Stimulated activated CD4-positive, alpha-beta T cell treated with anti-CD3 and anti-CD28 coated beads, Interleukin-1b, Interleukin-23, amount 100 ng/mL, for 4 hours (primary cell): ENCODE data around the gene CLBA1.

Experiments
- DNase-seq, 2 donors: peaks; one replicate each; pipeline ENCODE4 v3.0.0-alpha.2; 2020; ENCODE audit warnings: low read depth in 2 of 2

Gene CLBA1

DNA sequence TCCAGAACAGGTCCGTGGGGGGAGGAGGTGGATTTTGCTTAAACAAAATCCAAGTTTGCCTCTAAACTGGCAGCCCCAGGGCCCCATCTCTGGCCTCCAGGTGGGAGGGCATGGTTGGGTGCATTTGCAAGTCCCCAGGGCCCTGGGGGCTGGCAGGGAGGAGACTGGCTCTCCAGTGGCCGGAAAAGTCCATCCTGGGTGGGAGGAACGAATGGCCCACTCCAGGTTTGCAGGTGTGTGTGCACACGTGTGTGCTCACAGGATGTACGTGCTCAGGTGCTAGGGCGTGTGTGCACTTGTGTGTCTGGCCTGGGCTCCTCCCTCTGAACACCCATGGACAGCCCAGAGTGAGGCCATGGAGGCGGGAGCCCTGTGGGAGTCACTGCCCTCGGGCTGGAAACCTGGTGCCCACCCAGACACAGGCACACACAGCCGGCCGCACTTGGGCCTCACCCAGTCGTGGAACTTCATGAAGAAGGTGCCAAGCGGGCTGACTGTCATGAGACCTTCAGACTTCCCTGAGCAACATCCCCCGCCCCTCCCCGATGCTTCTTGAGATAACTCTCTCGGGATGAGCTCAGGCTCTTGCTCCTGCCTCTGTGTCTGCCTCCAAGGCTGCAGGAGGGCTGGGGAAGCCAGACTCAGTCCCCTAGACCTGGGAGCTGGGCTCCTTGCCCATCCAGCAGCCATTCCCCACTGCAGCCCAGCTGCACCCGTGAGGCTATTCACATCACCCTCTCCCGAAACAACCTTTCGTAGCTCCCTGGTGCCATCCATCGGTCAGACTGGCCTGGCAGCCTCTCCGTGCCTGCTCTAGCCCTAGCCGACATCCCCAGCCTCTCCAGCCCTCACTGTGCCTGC lies 16.8 kb upstream of the CLBA1 start:
- DNase-seq: no peak

DNA sequence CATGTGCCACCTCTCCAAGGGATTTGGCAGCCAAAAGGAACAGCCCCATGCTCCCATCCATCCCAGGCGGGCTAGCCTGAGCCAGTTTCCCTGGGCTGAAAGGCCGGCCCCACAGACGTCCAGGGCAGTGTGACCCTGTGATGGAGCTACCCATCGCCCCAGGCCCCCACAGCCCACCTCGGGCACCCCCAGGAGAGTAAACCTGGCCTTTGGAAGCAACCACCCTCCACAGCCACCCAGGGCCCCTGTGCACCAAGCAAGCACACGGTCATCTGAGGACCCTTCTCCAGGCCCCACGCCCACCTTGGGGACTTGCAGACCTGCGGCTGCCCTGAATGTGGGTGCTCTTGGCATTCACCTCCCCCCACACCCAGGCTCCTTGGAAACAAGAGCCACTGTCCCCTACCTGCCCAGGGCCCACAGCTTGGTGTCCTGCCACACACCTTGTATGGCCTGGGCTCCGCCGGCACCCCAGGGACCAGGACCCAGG lies 15.8 kb upstream of the CLBA1 start:
- DNase-seq: no peak

DNA sequence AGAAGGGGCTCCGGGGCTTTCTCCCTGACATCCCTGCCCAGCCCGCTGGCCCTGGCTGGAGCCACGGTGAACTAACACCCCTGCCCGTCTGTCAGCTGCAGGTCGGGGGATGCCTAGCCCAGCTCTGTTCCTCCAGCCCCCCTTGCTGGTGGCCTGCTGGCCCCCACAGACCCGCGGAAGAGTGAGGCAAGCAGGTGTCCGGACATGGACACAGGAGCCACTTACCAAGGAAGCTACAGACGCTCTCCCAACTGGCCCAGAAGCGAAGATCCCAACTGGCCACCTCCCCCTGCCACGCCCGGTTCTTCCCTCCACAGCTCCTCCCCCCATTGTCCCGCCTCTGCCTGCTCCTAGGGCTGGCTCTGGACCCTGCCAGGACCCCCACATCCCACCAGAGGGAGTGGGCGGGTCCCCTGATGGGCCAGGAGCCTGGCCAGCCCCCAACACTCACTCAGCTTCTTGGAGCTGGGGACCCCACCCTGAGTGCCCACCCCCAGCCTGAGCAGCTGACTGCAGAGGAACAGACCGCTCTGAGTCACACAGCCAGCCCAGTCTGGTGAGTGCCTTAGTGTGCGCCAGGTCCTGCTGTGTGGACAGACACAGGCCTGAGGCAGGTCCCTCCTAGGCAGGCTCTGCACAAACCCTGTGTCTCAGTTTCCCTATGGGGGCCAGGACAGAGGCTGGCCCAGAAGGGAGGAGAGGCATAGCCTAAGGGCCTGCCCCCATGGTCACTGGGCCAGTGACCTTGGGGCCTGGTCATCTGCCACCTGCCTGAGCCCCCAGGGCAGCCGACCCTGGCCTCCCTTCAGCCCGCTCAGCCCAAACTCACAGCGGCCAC lies 15.1 kb upstream of the CLBA1 start:
- no peak for DNase-seq

DNA sequence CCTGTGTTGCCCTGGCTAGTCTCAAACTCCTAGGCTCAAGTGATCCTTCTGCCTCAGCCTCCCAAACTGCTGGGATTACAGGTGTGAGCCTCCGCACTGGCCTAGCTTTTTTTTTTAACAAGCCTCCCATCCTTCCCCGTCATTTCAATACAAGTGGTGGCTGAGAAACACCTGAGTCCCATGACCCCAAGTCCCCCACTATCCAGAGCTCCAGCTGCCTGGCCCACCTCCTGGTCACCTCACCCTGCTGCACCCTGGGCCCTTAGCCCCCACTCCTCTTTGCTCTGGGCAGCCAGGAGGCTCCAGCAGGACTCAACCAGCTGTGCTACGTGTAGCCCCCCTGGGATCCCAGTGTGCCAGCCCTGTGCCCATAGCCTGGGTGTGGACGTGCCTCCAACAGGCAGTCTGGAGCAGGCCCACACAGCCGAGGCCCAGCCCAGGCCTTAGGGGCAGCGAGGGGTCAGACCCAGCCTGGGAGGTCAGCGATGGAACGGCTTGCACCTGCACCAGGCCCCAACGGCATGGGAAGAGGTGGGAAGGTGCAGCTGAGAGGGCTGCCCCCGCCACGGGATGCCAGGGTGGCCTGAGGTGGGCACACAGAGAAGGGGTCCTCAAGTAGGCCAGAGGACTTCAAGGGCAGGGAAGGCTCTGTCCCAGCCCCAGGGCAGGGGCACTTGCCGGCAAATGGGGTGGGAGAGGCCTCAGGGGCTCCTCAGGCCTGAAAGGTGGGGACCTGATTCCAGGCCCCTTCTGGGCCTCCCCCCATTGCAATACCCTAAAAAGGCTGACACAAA lies 13.9 kb upstream of the CLBA1 start:
- DNase-seq: no peak

DNA sequence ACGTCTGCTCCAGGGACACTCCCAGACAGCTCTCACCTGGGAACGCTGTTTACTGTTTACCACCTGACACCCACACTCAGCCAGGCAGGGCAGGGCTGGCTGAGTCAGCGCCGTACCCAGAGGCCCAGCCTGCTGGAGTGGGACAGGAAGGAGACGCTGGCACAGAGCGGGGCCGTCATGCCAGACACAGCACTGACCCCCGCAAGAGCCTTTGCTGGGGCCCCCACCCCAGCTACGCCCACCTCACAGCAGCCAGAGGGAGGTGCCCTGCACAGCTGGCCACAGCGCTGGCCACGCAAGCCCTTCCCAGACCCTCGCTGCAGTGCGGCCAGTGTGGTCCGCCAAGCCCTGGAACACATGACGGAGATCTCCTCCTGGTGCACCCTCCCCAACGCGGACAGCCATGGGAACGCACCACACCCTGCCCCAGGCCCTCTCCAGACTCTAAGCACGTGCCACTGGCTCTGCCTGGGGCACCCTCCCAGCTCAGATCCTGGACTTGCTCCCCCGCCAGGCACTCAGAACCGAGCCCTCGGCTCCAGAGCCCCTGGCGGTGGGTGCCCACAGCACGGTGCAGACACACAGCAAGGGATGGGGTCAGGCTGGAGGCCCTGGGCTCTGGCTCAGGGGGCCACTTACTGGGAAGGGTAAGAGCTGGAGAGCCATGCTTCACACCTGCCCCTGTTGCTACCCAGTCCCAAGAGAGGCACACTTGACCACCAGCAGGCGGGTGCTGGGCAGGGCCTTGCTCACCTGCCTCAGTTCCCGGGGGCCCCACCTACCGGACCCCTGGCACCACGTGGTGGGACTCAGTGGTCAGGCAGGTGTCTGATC lies 13.1 kb upstream of the CLBA1 start:
- no peak for DNase-seq

DNA sequence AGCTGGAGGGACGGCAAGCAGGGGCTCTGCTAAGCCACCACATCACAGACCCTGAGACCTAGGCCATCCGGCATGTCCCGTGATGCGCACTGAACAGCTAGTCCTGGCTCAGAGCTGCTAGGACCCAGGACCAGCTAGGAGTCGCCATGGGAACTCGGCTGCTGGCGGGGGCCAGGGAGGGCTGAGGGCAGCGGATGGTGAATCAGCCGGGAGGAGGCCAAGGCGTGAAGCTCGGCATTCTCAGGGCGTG lies 12.5 kb upstream of the CLBA1 start:
- no peak for DNase-seq

DNA sequence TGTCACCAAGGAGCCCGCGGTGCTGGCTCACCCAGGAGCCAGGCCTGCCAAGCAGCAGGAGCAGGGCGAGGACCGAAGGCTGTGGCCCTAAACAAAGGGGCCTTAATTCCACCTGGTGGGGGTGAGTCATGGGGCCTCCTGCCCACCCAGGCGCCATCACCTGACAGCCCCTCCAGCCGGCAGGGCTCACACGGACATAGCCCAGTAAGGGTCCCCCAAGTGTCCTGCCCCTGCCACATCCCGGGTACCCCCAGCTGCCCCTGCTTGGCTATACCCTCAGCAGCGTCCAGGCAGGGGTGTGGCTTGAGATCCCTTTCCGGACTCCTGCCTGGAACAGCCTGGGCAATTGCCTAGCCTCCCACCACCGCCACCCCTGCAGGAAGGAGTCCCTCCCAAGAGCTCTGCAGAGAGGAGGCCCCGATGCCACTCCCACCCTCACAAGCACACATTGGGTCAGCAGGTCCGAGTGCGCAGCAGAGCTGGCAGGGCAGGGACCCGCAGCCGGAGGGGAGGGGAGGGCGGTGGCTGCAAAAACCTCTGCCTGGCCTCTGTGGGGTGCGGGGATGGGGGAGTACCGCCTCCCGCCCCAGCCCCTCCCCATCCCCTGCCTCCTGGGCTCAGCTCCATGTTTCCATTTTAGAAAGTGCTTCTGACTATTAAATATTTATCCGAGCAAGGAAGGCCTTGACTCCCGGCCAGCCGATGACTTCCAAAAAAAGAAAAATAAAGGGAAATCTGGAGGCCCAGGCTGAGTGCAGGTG lies 12.0 kb upstream of the CLBA1 start:
- DNase-seq: no peak

DNA sequence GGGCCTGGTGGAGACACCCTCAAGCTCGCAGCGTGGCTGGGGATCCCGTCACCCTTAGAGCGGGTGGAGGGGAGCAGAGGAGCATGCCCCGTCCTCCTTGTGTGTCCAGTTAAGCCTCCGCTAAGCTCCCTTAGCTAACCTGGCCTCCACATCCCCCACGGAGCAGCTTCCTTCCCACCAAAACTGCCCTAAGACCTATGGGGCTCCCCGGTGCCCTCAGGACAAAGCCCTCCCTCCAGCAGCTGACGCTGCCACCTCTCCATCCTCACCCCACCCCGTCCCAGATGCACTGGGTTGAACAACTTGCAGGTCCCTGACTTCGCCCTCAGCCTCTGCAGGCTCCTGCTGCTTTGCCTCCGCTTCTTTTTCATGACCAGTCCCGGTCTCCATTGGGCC lies 11.4 kb upstream of the CLBA1 start:
- no peak for DNase-seq

DNA sequence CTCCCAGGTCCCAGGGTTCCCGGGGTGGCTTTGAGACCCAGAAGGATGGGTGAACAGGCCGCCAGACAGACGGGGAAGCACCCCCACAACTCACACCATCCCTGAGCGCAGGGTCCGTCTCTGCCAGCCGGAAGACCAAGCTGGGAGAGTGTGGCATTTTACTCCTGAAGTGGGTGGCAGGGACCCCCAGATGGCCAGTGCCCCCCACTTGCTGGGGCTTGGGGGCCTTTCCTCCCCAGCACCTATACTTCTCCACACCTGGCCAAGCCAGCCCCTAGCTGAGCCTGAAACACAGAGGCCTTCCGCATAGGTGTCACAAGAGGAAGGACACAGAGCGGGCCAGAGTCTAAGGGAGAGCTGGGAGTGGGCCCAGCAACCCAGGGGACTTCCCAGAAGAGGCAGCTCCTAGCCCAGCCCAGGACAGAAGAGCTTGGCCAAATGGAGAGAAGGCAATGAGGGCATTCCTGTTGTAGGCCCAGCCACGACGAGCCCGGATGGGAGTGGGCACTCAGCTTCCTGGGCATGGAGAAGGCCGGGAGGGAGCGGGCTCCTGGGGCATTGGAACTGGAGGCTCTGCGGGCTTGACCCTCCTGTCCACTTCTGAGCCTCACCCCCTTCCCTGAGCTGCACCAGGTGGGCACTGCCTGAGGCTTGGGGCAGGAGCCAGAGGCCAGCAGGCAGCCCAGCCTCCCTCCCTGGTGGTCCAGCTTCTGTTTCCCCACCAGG lies 10.8 kb upstream of the CLBA1 start:
- no peak for DNase-seq

DNA sequence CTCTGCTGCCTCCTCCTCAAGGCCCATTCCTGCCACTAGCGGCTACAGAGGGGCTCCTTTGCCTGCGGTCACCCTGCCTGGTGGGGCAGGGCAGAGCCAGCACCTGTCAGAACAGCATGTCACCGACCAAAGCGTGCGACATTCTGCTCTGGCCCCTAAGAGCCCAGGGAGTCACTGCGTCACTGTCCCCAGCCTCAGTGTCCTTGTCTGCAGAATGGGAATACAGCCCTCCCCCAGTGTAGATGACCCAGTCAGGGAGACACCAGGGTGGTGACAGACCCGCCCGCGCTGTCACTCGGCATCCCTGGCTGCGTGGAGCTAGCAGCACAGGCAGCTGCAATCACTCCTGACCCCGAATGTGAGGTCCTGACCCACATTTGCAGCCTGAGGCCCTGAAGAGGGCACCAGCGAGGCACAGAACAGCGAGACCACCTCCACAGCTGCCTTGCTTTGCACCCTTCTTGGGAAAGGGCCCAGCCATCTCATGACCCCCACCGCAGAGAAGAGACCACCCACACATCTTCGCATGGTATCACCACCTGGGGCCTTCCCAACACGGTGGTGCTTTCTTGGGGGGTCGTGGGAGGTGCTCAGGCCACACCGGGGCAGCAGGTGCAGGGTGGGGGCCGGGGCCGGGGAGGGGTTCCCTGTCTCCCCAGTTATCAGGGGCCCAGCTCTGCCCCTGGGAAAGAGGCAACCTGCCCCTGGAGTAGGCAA lies 9.9 kb upstream of the CLBA1 start:
- no peak for DNase-seq

DNA sequence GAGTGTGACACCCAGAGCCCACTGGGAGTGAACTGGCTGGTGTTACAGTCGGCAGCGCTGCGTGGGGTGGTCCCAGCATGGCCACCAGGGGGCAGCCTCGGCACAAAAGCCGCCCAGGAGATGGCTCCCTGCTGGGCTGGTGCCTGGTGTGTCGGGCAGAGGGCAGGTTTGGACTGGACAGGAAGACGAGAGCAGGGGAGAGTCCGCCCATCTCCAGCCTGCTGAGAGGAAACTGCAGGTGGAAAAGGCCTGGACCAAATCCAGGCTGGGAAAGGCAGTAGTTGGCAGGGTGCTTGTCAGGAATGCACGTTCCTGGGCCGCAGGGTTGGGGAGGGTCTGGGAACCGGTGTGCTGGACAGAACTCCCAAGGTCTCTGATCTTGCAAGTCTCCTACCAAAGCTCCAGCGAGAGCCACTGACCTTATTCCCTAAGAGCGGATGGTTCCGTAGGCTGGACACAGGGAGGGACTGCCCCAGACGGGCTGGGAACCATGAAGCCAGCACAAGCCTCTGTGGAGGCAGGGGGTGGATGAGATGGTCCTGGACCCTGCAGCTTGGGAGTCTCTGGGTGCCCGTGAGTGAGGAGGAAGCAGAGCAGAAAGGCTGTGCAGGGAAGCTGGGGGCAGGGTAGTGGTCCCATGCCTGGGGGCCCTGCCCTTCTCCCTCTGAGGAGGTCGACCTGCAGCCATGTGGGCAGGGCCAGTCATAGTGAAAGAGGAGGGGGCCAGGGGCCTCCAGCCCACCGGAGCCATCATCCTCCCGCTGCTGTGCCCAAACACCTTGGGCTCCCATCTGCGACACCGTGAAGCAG lies 9.2 kb upstream of the CLBA1 start:
- DNase-seq: peak; percentile 84 to 87

DNA sequence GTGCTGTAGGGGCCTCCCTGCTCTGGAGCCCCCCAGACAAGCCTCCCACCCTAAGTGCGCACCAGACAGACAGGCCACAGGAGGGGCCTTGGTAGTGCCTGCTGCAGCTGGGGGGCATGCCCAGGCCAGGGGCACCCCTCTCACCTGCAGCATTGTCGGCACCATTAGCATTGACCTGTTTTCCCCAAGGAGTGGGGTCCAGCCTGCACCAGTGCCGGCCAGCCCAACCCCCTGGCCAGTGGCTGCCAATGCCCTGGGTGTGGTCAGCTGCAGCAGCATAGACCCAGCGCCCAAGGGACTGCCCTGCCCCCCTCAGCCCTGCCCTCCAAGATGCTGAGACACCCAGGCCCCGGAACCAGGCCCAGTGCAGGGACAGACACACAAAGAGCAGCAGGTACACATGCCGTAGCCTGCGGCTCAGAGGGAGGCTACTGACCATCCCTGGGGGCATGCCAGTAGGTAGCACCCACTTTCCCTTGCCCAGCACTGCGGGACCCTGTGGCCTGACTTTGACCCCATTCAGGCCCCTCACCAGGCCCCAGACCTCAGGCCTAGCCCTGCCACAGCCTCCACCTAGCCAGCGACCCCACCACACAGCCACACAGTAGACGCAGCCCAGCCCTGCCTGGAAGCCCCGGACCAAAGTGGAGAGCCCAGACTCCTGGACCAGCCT lies 8.4 kb upstream of the CLBA1 start:
- DNase-seq: no peak

DNA sequence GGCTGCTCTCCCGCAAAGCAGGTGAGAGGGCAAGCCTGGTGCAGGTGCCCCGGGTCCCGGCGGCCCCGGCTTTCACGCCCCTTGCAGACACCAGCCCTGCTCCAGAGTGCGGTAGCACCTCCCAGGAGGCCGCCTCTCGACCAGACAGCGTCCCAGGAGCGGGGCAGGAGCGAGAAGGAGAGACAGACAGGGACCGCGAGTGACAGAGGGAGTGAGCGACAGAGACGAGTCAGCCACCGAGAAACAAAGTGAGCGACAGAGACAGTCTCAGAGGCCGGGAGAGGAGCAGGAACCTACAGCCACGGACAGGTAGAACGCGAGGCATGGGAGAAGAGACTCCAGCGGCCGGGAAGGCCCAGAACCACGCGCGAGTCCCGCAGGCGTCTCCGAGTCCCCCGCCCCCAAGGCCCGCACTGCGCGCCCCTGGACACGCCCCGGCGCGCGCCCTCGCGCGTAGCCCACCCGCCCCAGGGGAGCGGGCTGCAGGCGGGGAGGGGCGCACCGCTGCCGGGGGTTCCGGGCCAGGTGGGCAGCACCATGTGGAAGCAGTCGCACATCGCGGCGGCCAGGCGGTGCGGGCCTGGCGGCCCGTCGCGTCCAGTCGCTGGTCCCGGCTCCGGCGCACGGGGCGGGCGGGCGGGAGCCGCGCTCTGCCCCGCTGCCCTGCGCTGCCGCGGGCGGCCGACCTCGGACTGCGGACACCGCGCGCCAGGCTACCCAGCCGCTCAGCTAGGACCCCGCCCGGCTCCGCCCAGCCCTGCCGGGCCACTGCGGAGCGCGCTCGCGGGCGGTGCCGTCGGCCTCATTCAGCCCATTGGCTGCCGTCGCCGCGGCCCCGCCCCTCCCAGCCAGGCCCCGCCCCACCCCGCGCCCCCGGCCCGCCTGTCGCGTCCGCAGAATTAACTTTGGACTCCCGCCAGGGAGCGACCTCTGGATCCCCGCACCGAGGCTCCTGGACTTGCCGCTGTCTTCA lies 7.6 kb upstream of the CLBA1 start, which contains the start of gene AHNAK2:
Gene AHNAK2, minus strand, starts transcription at position 694 of the 973 bp plus-strand sequence. Its CDS starts 137 bp downstream, at position 557.
- DNase-seq: peak in 1 of 2 donors; percentile 55

DNA sequence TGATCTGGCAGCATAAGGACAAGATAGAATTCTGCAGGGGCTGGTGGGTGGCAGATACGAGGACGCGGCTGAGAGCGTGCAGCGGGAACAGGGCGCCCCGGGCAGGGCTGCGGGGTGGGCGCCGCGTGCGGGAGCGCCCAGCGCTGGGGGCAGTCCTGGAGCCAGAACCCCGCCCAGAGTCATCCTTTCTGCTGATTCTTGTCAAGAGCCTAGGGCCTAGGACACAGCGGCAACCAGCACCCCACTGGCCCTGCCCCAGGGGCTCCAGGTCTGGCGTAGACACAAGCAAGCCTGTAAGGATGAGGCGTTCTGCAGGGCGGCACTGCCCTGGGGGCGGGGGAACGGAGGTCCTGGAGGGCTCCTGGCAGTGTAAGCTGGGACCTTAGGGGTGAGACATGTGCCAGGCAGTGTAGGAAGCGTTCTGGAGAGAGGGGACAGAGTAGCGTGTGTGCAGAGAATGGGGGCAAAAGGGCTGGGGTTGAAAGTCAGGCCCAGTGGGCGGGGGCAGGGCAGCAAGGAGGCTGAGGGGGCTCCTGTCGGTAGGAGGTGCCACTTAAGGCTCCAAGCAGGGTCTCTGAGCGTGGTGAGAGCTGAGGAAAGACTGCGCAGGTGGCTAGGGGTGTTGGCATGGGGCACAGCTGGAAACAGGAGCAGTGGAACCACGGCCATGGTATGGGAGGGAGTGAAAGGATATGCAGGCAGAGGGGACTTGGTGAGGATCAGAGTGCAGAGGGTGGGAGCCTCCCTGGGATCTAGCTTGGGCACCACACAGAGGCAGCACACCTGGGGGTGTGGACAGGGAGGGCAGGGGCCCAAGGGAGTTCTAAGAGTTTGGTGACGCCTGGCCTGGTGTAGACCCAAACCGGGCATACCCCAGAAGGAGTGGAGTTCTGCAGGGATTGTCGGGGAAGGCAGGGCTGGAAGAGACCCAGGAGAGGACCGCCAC lies 6.6 kb upstream of the CLBA1 start:
- no peak for DNase-seq
